Mammary epithelial cell (primary cell): ENCODE data around the gene ENDOV.

Source experiments
- EZH2 ChIP-seq: IDR thresholded peaks from 2 replicates; pipeline ENCODE4 v1.6.1; 2012; ENCODE audit warnings: low read length, inconsistent platforms, borderline replicate concordance
- TF ChIP-seq, protein P1 (sequence below), 2 donors: IDR thresholded peaks in 1 of 2; conservative IDR thresholded peaks in 1 of 2; 2 replicates each; pipeline ENCODE4 v1.5.1; 2011 to 2012; ENCODE audit warnings: inconsistent platforms in 2 of 2, low read length in 2 of 2, mild to moderate bottlenecking in 2 of 2, control low read depth in 1 of 2, low read depth in 1 of 2; ENCODE audit not compliant: insufficient read depth in 1 of 2; ENCODE audit errors: extremely low read depth in 1 of 2

DNA sequence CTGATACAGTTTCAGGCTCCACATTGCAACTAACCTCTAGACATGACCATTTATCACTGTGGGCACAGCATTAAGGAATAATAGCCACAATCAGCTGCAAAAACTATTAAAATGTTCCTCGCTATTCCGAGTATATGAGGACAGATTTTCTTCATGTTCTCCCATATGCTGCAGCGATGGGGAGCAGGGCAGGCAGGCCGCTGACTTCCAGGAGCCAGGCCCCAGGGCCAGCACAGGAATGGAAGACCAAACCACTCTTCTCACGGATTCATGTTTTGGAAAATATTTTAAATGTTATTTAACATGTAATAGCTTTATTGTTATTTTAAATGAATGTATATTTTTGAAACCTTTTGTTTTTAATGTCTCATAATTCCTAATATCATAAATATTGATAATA lies 43.8 kb upstream of the ENDOV start:
- TF ChIP-seq, protein P1, sequence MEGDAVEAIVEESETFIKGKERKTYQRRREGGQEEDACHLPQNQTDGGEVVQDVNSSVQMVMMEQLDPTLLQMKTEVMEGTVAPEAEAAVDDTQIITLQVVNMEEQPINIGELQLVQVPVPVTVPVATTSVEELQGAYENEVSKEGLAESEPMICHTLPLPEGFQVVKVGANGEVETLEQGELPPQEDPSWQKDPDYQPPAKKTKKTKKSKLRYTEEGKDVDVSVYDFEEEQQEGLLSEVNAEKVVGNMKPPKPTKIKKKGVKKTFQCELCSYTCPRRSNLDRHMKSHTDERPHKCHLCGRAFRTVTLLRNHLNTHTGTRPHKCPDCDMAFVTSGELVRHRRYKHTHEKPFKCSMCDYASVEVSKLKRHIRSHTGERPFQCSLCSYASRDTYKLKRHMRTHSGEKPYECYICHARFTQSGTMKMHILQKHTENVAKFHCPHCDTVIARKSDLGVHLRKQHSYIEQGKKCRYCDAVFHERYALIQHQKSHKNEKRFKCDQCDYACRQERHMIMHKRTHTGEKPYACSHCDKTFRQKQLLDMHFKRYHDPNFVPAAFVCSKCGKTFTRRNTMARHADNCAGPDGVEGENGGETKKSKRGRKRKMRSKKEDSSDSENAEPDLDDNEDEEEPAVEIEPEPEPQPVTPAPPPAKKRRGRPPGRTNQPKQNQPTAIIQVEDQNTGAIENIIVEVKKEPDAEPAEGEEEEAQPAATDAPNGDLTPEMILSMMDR (conservative IDR thresholded peaks at IDR 0.05 in 1 of 2, IDR thresholded peaks at IDR 0.05 in 1 of 2; ENCODE audit: extremely low read depth in 1 of 2, insufficient read depth in 1 of 2, low read depth in 1 of 2, low read length in 2 of 2), result no peak
- TF ChIP-seq EZH2, result no peak
